GM12878 (cell line): Measurements from ENCODE around the gene PCDHGA10. TPM values are rescaled to one million over a fixed set of nuclear protein-coding genes. Genes with fewer than 3 reads are reported as not detected.

Experiments used
- ATAC-seq: fragments of 200-7000 bp; cut with Tn5 transposase; 3 replicates; pipeline ENCODE4 v1.9.1; 2020; ENCODE audit warnings: mild to moderate bottlenecking, moderate library complexity
- BruUV-seq: library from RNA; stranded (reverse); fragments of 400-500 nt; replicated peaks from 2 replicates; lab custom pipeline; 2021; lab: Mats Ljungman, UMichigan
- CTCF ChIA-PET: fragments of 300-600 bp; sonication (Branson Sonifier 250); formaldehyde crosslinking; extraction: SDS; loops from one replicate; lab custom pipeline; 2021; ENCODE audit warnings: inconsistent platforms; lab: Yijun Ruan, JAX
- POLR2A ChIA-PET: fragments of 350-600 bp; formaldehyde crosslinking; extraction: SDS; loops from one replicate; lab custom pipeline; 2021; ENCODE audit warnings: inconsistent platforms; lab: Charles Lee
- RAD21 ChIA-PET: fragments of 300-600 bp; sonication (Branson Sonifier 250); formaldehyde crosslinking; loops from one replicate; lab custom pipeline; 2023; ENCODE audit warnings: antibody characterized with exemption; ENCODE audit not compliant: unreplicated experiment; lab: Charles Lee
- SMC1A ChIA-PET: fragments of 300-600 bp; sonication (Branson Sonifier 250); formaldehyde crosslinking; loops from one replicate; lab custom pipeline; 2023; ENCODE audit not compliant: unreplicated experiment, uncharacterized antibody; lab: Charles Lee
- DNase-seq: peaks from one replicate; pipeline ENCODE4 v3.0.0-alpha.2; 2011; ENCODE audit warnings: low read depth, low spot score
- FAIRE-seq: peaks from 3 replicates; lab custom pipeline; 2011; peaks lifted over from hg19 to GRCh38; lab: Jason Lieb, UNC
- H2AFZ ChIP-seq: 2 replicates; pipeline ENCODE4 v1.6.0; 2011; ENCODE audit warnings: low read depth, low read length, control low read depth; ENCODE audit not compliant: control insufficient read depth
- H3K27ac ChIP-seq: 2 replicates; pipeline ENCODE4 v1.5.1; 2011; ENCODE audit warnings: control low read depth; ENCODE audit not compliant: control insufficient read depth, insufficient read depth
- H3K27me3 ChIP-seq, 2 experiments: replicated peaks in 1 of 2; 2 replicates each; pipeline versions ENCODE4 v1.6.0 to v1.6.1; 2011; ENCODE audit warnings: low read length in 1 of 2; ENCODE audit not compliant: control insufficient read depth in 2 of 2, insufficient read depth in 2 of 2
- H3K36me3 ChIP-seq, 2 experiments: 2 replicates each; pipeline ENCODE4 v1.5.1; 2011; ENCODE audit warnings: low read length in 1 of 2; ENCODE audit not compliant: control insufficient read depth in 2 of 2, insufficient read depth in 2 of 2
- H3K4me1 ChIP-seq: 2 replicates; pipeline ENCODE4 v1.6.1; 2011; ENCODE audit warnings: mild to moderate bottlenecking, low read length, moderate library complexity, mixed read lengths; ENCODE audit not compliant: control insufficient read depth, insufficient read depth
- H3K4me2 ChIP-seq: 2 replicates; pipeline ENCODE4 v1.6.0; 2011; ENCODE audit warnings: control low read depth; ENCODE audit not compliant: control insufficient read depth, insufficient read depth
- H3K4me3 ChIP-seq: fragments of 200-600 bp; sonication (generic); 2 replicates; pipeline ENCODE4 v1.5.1; 2016
- H3K79me2 ChIP-seq: 2 replicates; pipeline ENCODE4 v1.6.0; 2011; ENCODE audit warnings: low read length; ENCODE audit not compliant: control insufficient read depth, insufficient read depth
- H3K9ac ChIP-seq: 2 replicates; pipeline ENCODE4 v1.8.0; 2011; ENCODE audit warnings: low read length, control low read depth, mixed read lengths; ENCODE audit not compliant: control insufficient read depth, insufficient read depth
- H3K9me3 ChIP-seq: replicated peaks from 3 replicates; pipeline ENCODE4 v1.5.1; 2011; ENCODE audit warnings: mild to moderate bottlenecking, low read length; ENCODE audit not compliant: control insufficient read depth, insufficient read depth
- H4K20me1 ChIP-seq: 2 replicates; pipeline ENCODE4 v1.6.0; 2011; ENCODE audit not compliant: control insufficient read depth, insufficient read depth
- BCL11A ChIP-seq: IDR thresholded peaks from 2 replicates; pipeline ENCODE4 v1.6.1; 2011; ENCODE audit warnings: low read depth, low read length
- FOXK2 ChIP-seq: fragments of 450-650 bp; IDR thresholded peaks from 2 replicates; pipeline ENCODE4 v1.6.1; 2017; ENCODE audit warnings: mild to moderate bottlenecking, moderate library complexity
- MYB ChIP-seq: fragments of 150-350 bp; IDR thresholded peaks from 2 replicates; pipeline ENCODE4 v1.6.1; 2014; ENCODE audit warnings: mild to moderate bottlenecking, low read depth, low read length, borderline replicate concordance
- PRDM15 ChIP-seq: fragments of 450-650 bp; formaldehyde crosslinking; IDR thresholded peaks from 2 replicates; pipeline ENCODE4 v1.4.0; 2020; ENCODE audit warnings: mild to moderate bottlenecking, moderate library complexity
- RAD21 ChIP-seq: IDR thresholded peaks from 2 replicates; pipeline ENCODE4 v1.6.1; 2011; ENCODE audit warnings: mild to moderate bottlenecking, low read depth, low read length, moderate library complexity; ENCODE audit not compliant: insufficient read depth
- RAD51 ChIP-seq: fragments of 450-650 bp; IDR thresholded peaks from 2 replicates; pipeline ENCODE4 v1.6.1; 2016; ENCODE audit warnings: moderate library complexity, mild to moderate bottlenecking, inconsistent platforms
- RBBP5 ChIP-seq: fragments of 200-600 bp; sonication (generic); conservative IDR thresholded peaks from 2 replicates; pipeline ENCODE4 v1.6.1; 2016
- RELB ChIP-seq: fragments of 450-650 bp; IDR thresholded peaks from 2 replicates; pipeline ENCODE4 v1.6.1; 2017; ENCODE audit warnings: low read depth, mild to moderate bottlenecking, moderate library complexity
- SMARCA5 ChIP-seq: fragments of 450-650 bp; IDR thresholded peaks from 2 replicates; pipeline ENCODE4 v1.6.1; 2017; ENCODE audit warnings: mild to moderate bottlenecking
- SRF ChIP-seq, 2 experiments: IDR thresholded peaks; 2 replicates each; pipeline ENCODE4 v1.6.1; 2011; ENCODE audit warnings: low read depth in 2 of 2, low read length in 2 of 2, mild to moderate bottlenecking in 1 of 2, moderate library complexity in 1 of 2
- STAT3 ChIP-seq: IDR thresholded peaks from 2 replicates; pipeline ENCODE4 v1.6.1; 2011; ENCODE audit warnings: low read depth, low read length, improper control_type of control experiment
- TBL1XR1 ChIP-seq: IDR thresholded peaks from 2 replicates; pipeline ENCODE4 v1.6.1; 2012; ENCODE audit warnings: low read depth, low read length, improper control_type of control experiment
- ZNF24 ChIP-seq: fragments of 450-650 bp; IDR thresholded peaks from 2 replicates; pipeline ENCODE4 v1.6.1; 2017; ENCODE audit warnings: antibody characterized with exemption, mild to moderate bottlenecking
- ZNF687 ChIP-seq: fragments of 450-650 bp; IDR thresholded peaks from 2 replicates; pipeline ENCODE4 v1.6.1; 2017; ENCODE audit warnings: mild to moderate bottlenecking, moderate library complexity
- WGBS: methylation state at CpG from one replicate; pipeline ENCODE4 v1.1.6; 2016; ENCODE audit warnings: low lambda C conversion rate; ENCODE audit not compliant: insufficient replicate concordance, insufficient coverage; ENCODE audit errors: missing lambda C conversion rate; 5-methylcytosine and 5-hydroxymethylcytosine counted together
- in situ Hi-C: fragments of 300-500 bp; cut with MboI; formaldehyde crosslinking; loops from 9 replicates; pipeline ENCODE4 v1.14.3; 2018; ENCODE audit warnings: mixed read lengths
- intact Hi-C: fragments of 100-400 bp; cut with micrococcal nuclease; formaldehyde crosslinking; loops from one replicate; pipeline ENCODE4 v1.14.2; 2022; ENCODE audit not compliant: unreplicated experiment
- polyA plus RNA-seq, 11 experiments: library from polyadenylated mRNA; depleted of rRNA in 4 of 11; unstranded in 6 of 11; stranded (reverse) in 5 of 11; fragments of >200 nt; fragmentation: Nextera tagmentation in 4 of 11; fragmentation: Illumina TruSeq in 1 of 11; extraction: Ambion mirVana in 4 of 11; extraction: Trizol in 1 of 11; gene quantifications; 1 replicate in 1 of 11; 2 replicates in 10 of 11; pipeline versions ENCODE4 v1.2.1 to v1.2.3, GENCODE V29; 2011 to 2016; ENCODE audit warnings: inconsistent platforms in 2 of 11, missing spikeins in 2 of 11, low read depth in 1 of 11
- total RNA-seq, 4 experiments: library from RNA; depleted of rRNA in 3 of 4; stranded (reverse); fragments of >200 nt in 3 of 4; fragmentation: Illumina TruSeq in 1 of 4; extraction: Trizol in 1 of 4; gene quantifications; 2 replicates each; pipeline versions ENCODE4 v1.2.1 to v1.2.3, GENCODE V29; 2013 to 2021

PCDHGA10 gene
- total and polyA plus RNA-seq, 10 of the 15 experiments (the other 5 are each of a cell fraction or from before 2014, with no cell fraction given): 0.39 to 2.2 (median 1.1) TPM

GRCh38 chr5:141383345-141383744, 29.4 kb upstream of the PCDHGA10 start:
- no peaks in the 10 kb centered on the region for H3K4me1 ChIP-seq
- no peak overlapping the region for H3K27ac ChIP-seq
- SMC1A ChIA-PET: no interaction called here
- intact Hi-C loops: no loop called here
- ATAC-seq: no peak
- no peak overlapping the region for H3K4me3 ChIP-seq
- POLR2A ChIA-PET: no interaction called here
- peaks cover 2% of the 10 kb centered on the region; the same call in 1 of the 3 replicates for H3K9me3 ChIP-seq
- no peaks in the 10 kb centered on the region for H3K27me3 ChIP-seq
- no peak for FAIRE-seq
- no peak overlapping the region for H3K9ac ChIP-seq
- H3K36me3 ChIP-seq: no peaks in the 10 kb centered on the region
- no peaks in the 10 kb centered on the region for H3K79me2 ChIP-seq
- DNase-seq: no peak
- no peak overlapping the region for H2AFZ ChIP-seq
- CTCF ChIA-PET: interaction anchor here (0.8 to 1.5 kb wide), 2 partner anchors 8 to 175 kb away, joined by 3 read pairs; no protein-coding TSS in a partner anchor
- H4K20me1 ChIP-seq: no peaks in the 10 kb centered on the region
- H3K4me2 ChIP-seq: no peak overlapping the region
- in situ Hi-C loops: no loop called here
- no TSS peak for BruUV-seq
- RAD21 ChIA-PET: no interaction called here
- WGBS: 27% methylated on average over 21 of the region's 21 CpGs
- no peak for TF ChIP-seq BCL11A
- TF ChIP-seq TBL1XR1: no peak
- TF ChIP-seq RAD21: no peak
- TF ChIP-seq RELB: no peak
- TF ChIP-seq ZNF687: no peak
- TF ChIP-seq MYB: no peak
- TF ChIP-seq SMARCA5: no peak
- TF ChIP-seq SRF (IDR thresholded peaks at IDR 0.05; ENCODE audit: low read depth in 2 of 2, low read length in 2 of 2): no peak
- TF ChIP-seq RBBP5: no peak
- TF ChIP-seq STAT3: no peak
- TF ChIP-seq FOXK2: no peak
- TF ChIP-seq RAD51: no peak
- TF ChIP-seq PRDM15: no peak
- TF ChIP-seq ZNF24: no peak
